Measurements from ENCODE around the gene CHRNA7.
"Not testable (repeated sequence)": the region's sequence is repeated elsewhere in the genome, so short reads cannot be mapped to it uniquely, and the experiment has no call there.

Gene CHRNA7

GRCh38 chr15:32193780-32194179, 163.5 kb downstream of the CHRNA7 start:
- not testable (repeated sequence) for DNase-seq (ENCODE audit: low spot score)

GRCh38 chr15:32196206-32196605, 165.9 kb downstream of the CHRNA7 start:
- not testable (repeated sequence) for DNase-seq (ENCODE audit: low spot score)

GRCh38 chr15:32198938-32199337, 168.6 kb downstream of the CHRNA7 start:
- DNase-seq (ENCODE audit: low spot score), result not testable (repeated sequence)

GRCh38 chr15:32209081-32209480, 178.8 kb downstream of the CHRNA7 start:
- DNase-seq (ENCODE audit: low spot score), result not testable (repeated sequence)

GRCh38 chr15:32218666-32219065, 188.4 kb downstream of the CHRNA7 start:
- no peak for DNase-seq (ENCODE audit: low spot score)

All from putamen (tissue), 1 donor.